Stimulated activated CD4-positive, alpha-beta T cell treated with anti-CD3 and anti-CD28 coated beads, Interleukin-4, amount 100 ng/mL, for 48 hours (primary cell): ENCODE results near the gene MFNG.

Experiments used
- DNase-seq, 2 donors: peaks; one replicate each; pipeline ENCODE4 v3.0.0-alpha.2; 2020; ENCODE audit warnings: low read depth in 2 of 2

The MFNG gene

GRCh38 chr22:37511395-37512104 lies 25.4 kb upstream of the MFNG start:
- DNase-seq: no peak

- DNase-seq: no peak
These were observed 23.9 kb upstream of the MFNG start for GRCh38 chr22:37510091-37510490.

- DNase-seq: no peak
These were observed 23.1 kb upstream of the MFNG start for GRCh38 chr22:37509059-37509860.

- DNase-seq: no peak
These were observed 22.3 kb upstream of the MFNG start for GRCh38 chr22:37508431-37508992.

- no peak for DNase-seq
These were observed 21.5 kb upstream of the MFNG start for GRCh38 chr22:37507731-37508130.

GRCh38 chr22:37505989-37506388 lies 19.8 kb upstream of the MFNG start:
- no peak for DNase-seq

GRCh38 chr22:37505565-37505964 lies 19.4 kb upstream of the MFNG start:
- no peak for DNase-seq

GRCh38 chr22:37504964-37505363 lies 18.8 kb upstream of the MFNG start:
- no peak for DNase-seq

- DNase-seq: no peak
These were observed 17.7 kb upstream of the MFNG start for GRCh38 chr22:37503850-37504249.

GRCh38 chr22:37503183-37503683 lies 17.0 kb upstream of the MFNG start:
- no peak for DNase-seq

GRCh38 chr22:37502342-37503182 lies 16.4 kb upstream of the MFNG start:
- DNase-seq: no peak

GRCh38 chr22:37501610-37502341 lies 15.6 kb upstream of the MFNG start:
- no peak for DNase-seq

GRCh38 chr22:37500745-37501609 lies 14.8 kb upstream of the MFNG start:
- DNase-seq: no peak

- DNase-seq: no peak
These were observed 13.8 kb upstream of the MFNG start for GRCh38 chr22:37499789-37500540.

- no peak for DNase-seq
These were observed 13.0 kb upstream of the MFNG start for GRCh38 chr22:37499027-37499707.

- peak; percentile 55 to 60 for DNase-seq
These were observed 12.2 kb upstream of the MFNG start for GRCh38 chr22:37498289-37498909.

GRCh38 chr22:37497062-37497599 lies 10.9 kb upstream of the MFNG start:
- no peak for DNase-seq

- DNase-seq: no peak
These were observed 10.5 kb upstream of the MFNG start for GRCh38 chr22:37496651-37497050.
